Neuronal stem cell (in vitro differentiated cells): Measurements from ENCODE around the gene KDSR.
A peak's percentile ranks its signal among the peaks of the same experiment; 100 is the strongest.

Experiments
- DNase-seq: peaks from one replicate; pipeline ENCODE4 v3.0.0-alpha.2; 2013; ENCODE audit warnings: low spot score
- H2AFZ ChIP-seq: one replicate; pipeline ENCODE4 v1.6.1; 2013; ENCODE audit warnings: mild to moderate bottlenecking, low read length, inconsistent platforms
- H2AK5ac ChIP-seq: 2 replicates; pipeline ENCODE4 v1.6.1; 2013; ENCODE audit warnings: low read depth, mild to moderate bottlenecking, inconsistent platforms, low read length, moderate library complexity, mixed read lengths
- H2BK120ac ChIP-seq: 2 replicates; pipeline ENCODE4 v1.6.1; 2013; ENCODE audit warnings: low read depth, mild to moderate bottlenecking, inconsistent platforms, low read length, moderate library complexity, mixed read lengths
- H2BK12ac ChIP-seq: one replicate; pipeline ENCODE4 v1.6.1; 2013; ENCODE audit warnings: low read length, inconsistent platforms
- H2BK15ac ChIP-seq: 2 replicates; pipeline ENCODE4 v1.6.1; 2013; ENCODE audit warnings: mild to moderate bottlenecking, low read length, inconsistent platforms, mixed read lengths
- H2BK5ac ChIP-seq: one replicate; pipeline ENCODE4 v1.6.1; 2013; ENCODE audit warnings: inconsistent platforms, mild to moderate bottlenecking, low read length, moderate library complexity
- H3K14ac ChIP-seq: one replicate; pipeline ENCODE4 v1.6.1; 2013; ENCODE audit warnings: low read length, inconsistent platforms
- H3K18ac ChIP-seq: 2 replicates; pipeline ENCODE4 v1.6.1; 2013; ENCODE audit warnings: low read length, inconsistent platforms
- H3K23ac ChIP-seq: 2 replicates; pipeline ENCODE4 v1.6.1; 2013; ENCODE audit warnings: low read depth, mild to moderate bottlenecking, mixed read lengths, low read length, inconsistent platforms; ENCODE audit not compliant: poor library complexity
- H3K27ac ChIP-seq: replicated peaks from 3 replicates; pipeline ENCODE4 v1.5.1; 2013; ENCODE audit warnings: low read length, inconsistent platforms
- H3K27me3 ChIP-seq, 3 experiments: 2 replicates each; pipeline ENCODE4 v1.6.1; 2013; ENCODE audit warnings: low read length in 3 of 3, mild to moderate bottlenecking in 2 of 3, inconsistent platforms in 1 of 3, low read depth in 1 of 3, mixed read lengths in 1 of 3, moderate library complexity in 1 of 3; ENCODE audit not compliant: control insufficient read depth in 3 of 3, insufficient read depth in 3 of 3
- H3K36me3 ChIP-seq, 2 donors: replicated peaks in 1 of 2; 2 replicates each; pipeline ENCODE4 v1.6.1; 2013; ENCODE audit warnings: low read length in 2 of 2; ENCODE audit not compliant: control insufficient read depth in 2 of 2, insufficient read depth in 2 of 2
- H3K4ac ChIP-seq: 2 replicates; pipeline ENCODE4 v1.6.1; 2013; ENCODE audit warnings: inconsistent platforms, mild to moderate bottlenecking, low read length, moderate library complexity
- H3K4me1 ChIP-seq, 2 donors: 1 replicate in 1 of 2; 2 replicates in 1 of 2; pipeline ENCODE4 v1.6.1; 2013; ENCODE audit warnings: low read length in 2 of 2, low read depth in 1 of 2; ENCODE audit not compliant: control insufficient read depth in 2 of 2, insufficient read depth in 1 of 2
- H3K4me2 ChIP-seq: one replicate; pipeline ENCODE4 v1.6.1; 2013; ENCODE audit warnings: mild to moderate bottlenecking, low read length, inconsistent platforms; ENCODE audit not compliant: insufficient read depth, poor library complexity, severe bottlenecking
- H3K4me3 ChIP-seq, 2 donors: 2 replicates each; pipeline ENCODE4 v1.5.1; 2013; ENCODE audit warnings: low read length in 2 of 2, mild to moderate bottlenecking in 2 of 2, inconsistent platforms in 1 of 2, moderate library complexity in 1 of 2
- H3K79me1 ChIP-seq: one replicate; pipeline ENCODE4 v1.6.1; 2013; ENCODE audit warnings: low read depth, mild to moderate bottlenecking, inconsistent platforms, low read length, moderate library complexity
- H3K9ac ChIP-seq: one replicate; pipeline ENCODE4 v1.6.1; 2013; ENCODE audit warnings: mild to moderate bottlenecking, low read depth, low read length, inconsistent platforms; ENCODE audit not compliant: poor library complexity
- H3K9me3 ChIP-seq, 2 donors: replicated peaks in 1 of 2; 2 replicates each; pipeline versions ENCODE3 to v1.6.1; 2013; ENCODE audit warnings: low read length in 2 of 2, mild to moderate bottlenecking in 2 of 2, inconsistent platforms in 1 of 2, low read depth in 1 of 2, mixed read lengths in 1 of 2, moderate library complexity in 1 of 2; ENCODE audit not compliant: control insufficient read depth in 2 of 2, insufficient read depth in 1 of 2
- H4K8ac ChIP-seq: one replicate; pipeline ENCODE4 v1.6.1; 2013; ENCODE audit warnings: low read depth, mild to moderate bottlenecking, inconsistent platforms, low read length, moderate library complexity
- H4K91ac ChIP-seq: one replicate; pipeline ENCODE4 v1.6.1; 2013; ENCODE audit warnings: low read length, low read depth, mild to moderate bottlenecking, inconsistent platforms; ENCODE audit not compliant: poor library complexity
- WGBS, 2 donors: extraction: QIAGEN DNeasy Blood & Tissue Kit; methylation state at CpG; one replicate each; pipeline ENCODE4 v1.1.7; 2013; ENCODE audit warnings: missing lambda C conversion rate in 2 of 2, mixed read lengths in 1 of 2; ENCODE audit not compliant: insufficient read length in 2 of 2, insufficient replicate concordance in 1 of 2; ENCODE audit errors: extremely low coverage in 2 of 2; 5-methylcytosine and 5-hydroxymethylcytosine counted together

KDSR gene

DNA sequence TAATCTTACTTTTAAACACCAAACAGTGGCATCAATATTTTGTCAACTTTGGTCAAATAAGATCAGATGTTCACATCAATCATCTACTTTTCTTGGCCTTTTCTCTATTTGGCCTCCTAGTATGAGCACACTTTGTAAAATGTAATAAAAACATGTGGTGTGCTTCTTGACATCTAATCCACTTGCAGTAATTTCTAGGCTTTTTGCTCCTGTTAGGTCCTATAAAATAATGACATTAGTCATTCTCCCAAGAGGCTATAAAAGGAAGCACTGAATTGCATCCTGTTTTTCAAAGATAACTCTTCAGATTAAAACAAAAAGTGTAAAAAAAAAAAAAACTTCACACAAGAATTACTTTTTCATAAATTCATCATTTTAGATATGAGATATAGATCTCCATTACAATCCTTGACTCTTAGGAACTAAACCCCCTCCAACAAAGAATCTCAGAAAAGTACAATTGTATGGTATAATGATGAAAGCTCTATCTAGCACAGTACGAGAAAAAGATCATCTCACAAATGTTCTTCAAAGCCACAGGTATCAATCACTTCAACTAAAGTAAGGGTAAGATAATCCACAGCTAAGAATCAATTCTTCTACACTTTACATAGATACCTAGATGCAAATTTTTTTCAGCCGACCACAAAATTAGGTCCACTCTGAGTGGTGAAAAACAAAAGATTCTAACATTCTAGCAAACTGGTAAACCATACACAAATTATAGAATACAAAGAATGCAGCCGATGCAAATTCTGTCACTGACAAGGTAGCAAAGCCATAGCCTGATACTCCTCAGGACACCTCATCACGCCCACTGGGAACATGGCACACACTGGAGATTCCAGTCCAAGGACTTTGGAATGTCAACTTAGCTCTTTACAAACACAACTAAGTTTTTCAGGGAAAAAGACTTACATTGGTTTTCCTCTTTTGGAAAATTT is 50.1 kb downstream of the KDSR start:
- Histone ChIP-seq H4K91ac (no peak overlapping the region), H2BK12ac (no peak overlapping the region), H3K18ac (no peak overlapping the region), H2BK120ac (no peak overlapping the region), H2AK5ac (no peak overlapping the region), H3K27me3 (no peaks in the 10 kb centered on the region), H3K23ac (no peak overlapping the region), H3K79me1 (no peaks in the 10 kb centered on the region), H3K4ac (no peak overlapping the region), H2BK15ac (no peak overlapping the region), H3K9me3 (no peaks in the 10 kb centered on the region), H3K9ac (no peak overlapping the region), H3K27ac (no peak overlapping the region), H4K8ac (no peak overlapping the region), H2AFZ (no peak overlapping the region), H3K4me3 (peak overlapping the region in 1 of 2 donors; percentile 87), H3K36me3 (no peaks in the 10 kb centered on the region), H3K4me1 (peaks cover 10 to 12% of the 10 kb centered on the region in 2 donors), H3K14ac (no peak overlapping the region), H2BK5ac (no peak overlapping the region), H3K4me2 (no peak overlapping the region)
- no peak for DNase-seq
- no CpG with 5 or more reads among the region's 4 CpGs for WGBS, 2 donors

DNA sequence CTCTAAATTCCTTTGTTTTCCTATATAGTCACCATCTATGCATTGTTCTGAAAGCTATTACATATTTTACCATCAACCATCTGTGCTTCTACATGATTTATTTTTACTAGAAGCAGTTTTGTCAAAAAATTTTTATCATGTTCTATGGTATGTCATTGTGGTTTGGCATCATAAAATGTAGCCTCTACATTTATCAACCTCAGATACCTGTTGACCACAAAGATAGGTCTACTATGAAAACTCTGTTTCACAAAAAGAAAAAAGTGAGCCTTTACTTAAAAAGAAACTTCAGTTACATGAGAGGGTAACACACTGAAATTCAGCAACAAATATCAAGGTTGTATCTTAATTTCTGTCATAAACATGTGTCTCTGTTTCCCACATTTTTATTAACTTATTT is 51.1 kb downstream of the KDSR start:
- Histone ChIP-seq H3K4me1 (peaks cover 7 to 12% of the 10 kb centered on the region in 2 donors), H3K4me3 (no peak overlapping the region), H4K8ac (no peak overlapping the region), H3K27me3 (no peaks in the 10 kb centered on the region), H3K9ac (no peak overlapping the region), H3K18ac (no peak overlapping the region), H3K36me3 (peaks cover 0 to 3% of the 10 kb centered on the region in 2 donors), H2BK5ac (no peak overlapping the region), H2BK120ac (no peak overlapping the region), H2BK12ac (no peak overlapping the region), H3K9me3 (no peaks in the 10 kb centered on the region), H2AFZ (no peak overlapping the region), H3K27ac (no peak overlapping the region), H2BK15ac (no peak overlapping the region), H3K79me1 (no peaks in the 10 kb centered on the region), H4K91ac (no peak overlapping the region), H2AK5ac (no peak overlapping the region), H3K4ac (no peak overlapping the region), H3K4me2 (no peak overlapping the region), H3K23ac (no peak overlapping the region), H3K14ac (no peak overlapping the region)
- DNase-seq, result no peak

DNA sequence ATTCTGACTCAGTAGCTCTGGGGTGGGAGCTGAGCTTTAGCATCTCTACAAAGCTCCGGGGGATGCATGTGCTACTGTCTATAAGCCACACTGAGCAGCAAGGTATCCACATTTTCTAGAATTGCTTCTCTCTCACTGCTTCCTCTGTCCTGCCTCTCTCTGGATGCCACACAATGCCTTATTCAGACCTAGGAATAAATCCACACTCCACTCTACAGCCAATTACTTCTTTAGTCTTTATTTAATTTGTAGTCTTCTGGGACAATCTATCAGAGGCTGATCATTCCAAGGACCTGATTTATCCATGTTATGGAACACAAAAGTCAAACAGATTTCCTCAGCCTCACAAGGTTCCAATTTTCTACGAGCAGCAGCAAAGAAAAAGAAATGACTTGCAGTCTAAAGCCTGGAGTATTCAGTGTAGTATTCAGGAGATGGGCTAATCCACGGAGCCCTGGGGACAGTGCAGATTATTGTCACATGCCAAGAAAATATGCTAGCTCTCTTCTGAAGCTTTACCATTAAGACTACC is 51.8 kb downstream of the KDSR start:
- H3K4me2 ChIP-seq, result no peak overlapping the region
- H3K9ac ChIP-seq, result no peak overlapping the region
- no peaks in the 10 kb centered on the region for H3K27me3 ChIP-seq
- no peak overlapping the region for H2BK5ac ChIP-seq
- no peak overlapping the region for H3K18ac ChIP-seq
- H3K79me1 ChIP-seq, result no peaks in the 10 kb centered on the region
- no peak overlapping the region for H2BK120ac ChIP-seq
- H2BK12ac ChIP-seq, result no peak overlapping the region
- no peak for DNase-seq
- H2BK15ac ChIP-seq, result no peak overlapping the region
- H3K4me1 ChIP-seq, result peaks cover 5 to 12% of the 10 kb centered on the region in 2 donors
- H4K8ac ChIP-seq, result no peak overlapping the region
- H3K4ac ChIP-seq, result no peak overlapping the region
- H3K36me3 ChIP-seq, result peaks cover 0 to 3% of the 10 kb centered on the region in 2 donors
- H3K23ac ChIP-seq, result no peak overlapping the region
- no peak overlapping the region for H3K14ac ChIP-seq
- no peaks in the 10 kb centered on the region for H3K9me3 ChIP-seq
- H3K4me3 ChIP-seq, result no peak overlapping the region
- no peak overlapping the region for H2AK5ac ChIP-seq
- H4K91ac ChIP-seq, result no peak overlapping the region
- no peak overlapping the region for H3K27ac ChIP-seq
- no CpG with 5 or more reads among the region's 3 CpGs for WGBS, 2 donors
- H2AFZ ChIP-seq, result no peak overlapping the region

DNA sequence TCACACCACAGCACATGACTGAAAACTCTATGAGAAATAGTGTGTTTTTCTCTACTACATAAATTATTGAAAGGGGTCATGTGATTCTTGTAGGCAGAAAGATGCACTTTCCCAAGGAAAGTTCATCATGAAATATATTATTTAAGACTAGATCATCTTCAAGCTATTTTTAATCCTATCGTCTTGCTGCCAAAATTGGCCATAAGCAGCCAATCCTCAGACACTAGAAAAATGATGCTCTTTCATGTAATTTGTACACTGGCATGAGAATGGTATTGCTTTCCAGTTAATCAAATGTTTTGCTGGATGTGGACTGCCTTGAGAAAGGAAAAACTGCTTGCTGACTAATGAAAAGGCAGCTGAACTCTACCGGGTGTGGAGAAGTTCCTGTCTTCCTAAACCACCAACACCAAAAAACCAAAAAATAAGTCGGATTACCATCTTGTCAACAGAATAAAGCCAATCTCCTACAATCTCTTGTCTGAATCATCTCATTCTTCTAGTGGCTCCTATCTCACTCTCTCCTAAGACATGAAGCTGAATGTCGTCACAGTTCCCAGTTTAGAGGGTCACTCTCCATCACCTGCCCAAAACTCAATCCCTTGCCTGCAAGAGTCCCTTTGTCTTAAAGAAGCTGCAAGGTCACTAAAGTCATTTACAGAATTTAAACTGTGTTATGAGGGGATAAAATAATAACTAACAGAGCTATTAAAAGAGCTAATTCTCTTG is 52.8 kb downstream of the KDSR start:
- no CpG with 5 or more reads among the region's 4 CpGs for WGBS, 2 donors
- Histone ChIP-seq H3K14ac (no peak overlapping the region), H3K18ac (no peak overlapping the region)

More for the DNA sequence above, 52.8 kb downstream of the KDSR start:
- H3K23ac ChIP-seq, result no peak overlapping the region
- H3K27ac ChIP-seq, result no peak overlapping the region
- no peak overlapping the region for H3K4ac ChIP-seq
- no peak overlapping the region for H2BK12ac ChIP-seq
- no peak overlapping the region for H3K4me2 ChIP-seq
- no peak overlapping the region for H2AK5ac ChIP-seq
- H2BK5ac ChIP-seq, result no peak overlapping the region
- peaks cover 3% of the 10 kb centered on the region for H3K79me1 ChIP-seq
- H3K9me3 ChIP-seq, result no peaks in the 10 kb centered on the region
- no peak overlapping the region for H2BK15ac ChIP-seq
- DNase-seq, result no peak
- H3K4me3 ChIP-seq, result no peak overlapping the region
- no peaks in the 10 kb centered on the region for H3K27me3 ChIP-seq
- peaks cover 1 to 3% of the 10 kb centered on the region in 2 donors for H3K36me3 ChIP-seq
- peaks cover 7 to 12% of the 10 kb centered on the region in 2 donors for H3K4me1 ChIP-seq
- H3K9ac ChIP-seq, result no peak overlapping the region
- H4K91ac ChIP-seq, result no peak overlapping the region
- no peak overlapping the region for H4K8ac ChIP-seq
- no peak overlapping the region for H2AFZ ChIP-seq
- no peak overlapping the region for H2BK120ac ChIP-seq
